EL (cell line): ENCODE data around the gene ANKK1.

Experiments
- DNase-seq: peaks from one replicate; pipeline ENCODE4 v3.0.0-alpha.2; 2016

ANKK1 gene

GRCh38 chr11:113411536-113411935 lies 24.0 kb downstream of the ANKK1 start:
- no peak for DNase-seq

- DNase-seq: no peak
Measured at GRCh38 chr11:113412675-113413074, 25.1 kb downstream of the ANKK1 start.

GRCh38 chr11:113415343-113415742 lies 27.8 kb downstream of the ANKK1 start:
- DNase-seq: no peak

- DNase-seq: no peak
Measured at GRCh38 chr11:113417428-113417827, 29.8 kb downstream of the ANKK1 start.

- no peak for DNase-seq
Measured at GRCh38 chr11:113419454-113420003, 31.9 kb downstream of the ANKK1 start.

- DNase-seq: no peak
Measured at GRCh38 chr11:113420808-113421207, 33.2 kb downstream of the ANKK1 start.

- no peak for DNase-seq
Measured at GRCh38 chr11:113426686-113427085, 39.1 kb downstream of the ANKK1 start.

GRCh38 chr11:113431746-113432145 lies 44.2 kb downstream of the ANKK1 start:
- DNase-seq: no peak

GRCh38 chr11:113435190-113435968 lies 47.8 kb downstream of the ANKK1 start:
- DNase-seq: no peak

GRCh38 chr11:113436672-113437252 lies 49.2 kb downstream of the ANKK1 start:
- DNase-seq: no peak

- DNase-seq: no peak
Measured at GRCh38 chr11:113440816-113441215, 53.2 kb downstream of the ANKK1 start.

- no peak for DNase-seq
Measured at GRCh38 chr11:113444502-113445123, 57.0 kb downstream of the ANKK1 start.

GRCh38 chr11:113446112-113446511 lies 58.5 kb downstream of the ANKK1 start:
- peak; percentile 3 for DNase-seq

- peak; percentile 19 for DNase-seq
Measured at GRCh38 chr11:113446938-113447337, 59.4 kb downstream of the ANKK1 start.

- DNase-seq: peak; percentile 73
Measured at GRCh38 chr11:113447621-113448315, 60.2 kb downstream of the ANKK1 start.

- DNase-seq: no peak
Measured at GRCh38 chr11:113448316-113448677, 60.7 kb downstream of the ANKK1 start.

- no peak for DNase-seq
Measured at GRCh38 chr11:113449743-113450142, 62.2 kb downstream of the ANKK1 start.
